Calu3 (cell line): ENCODE data around the gene GCGR. TPM values are rescaled to one million over a fixed set of nuclear protein-coding genes. Genes with fewer than 3 reads are reported as not detected.

Experiments
- BruUV-seq: library from RNA; stranded (reverse); fragments of 400-500 nt; replicated peaks from 2 replicates; lab custom pipeline; 2021; lab: Mats Ljungman, UMichigan
- CTCF ChIA-PET: fragments of 300-600 bp; sonication (Branson Sonifier 250); formaldehyde crosslinking; loops from one replicate; lab custom pipeline; 2022; ENCODE audit warnings: antibody characterized with exemption; lab: Charles Lee
- DNase-seq: peaks from one replicate; pipeline ENCODE4 v3.0.0; 2022
- H3K27ac Mint-ChIP-seq: one replicate; pipeline ENCODE4 v1.8.0; 2022; ENCODE audit warnings: mixed read lengths; ENCODE audit not compliant: unreplicated experiment
- H3K27me3 Mint-ChIP-seq: one replicate; pipeline ENCODE4 v1.8.0; 2022; ENCODE audit warnings: mixed read lengths; ENCODE audit not compliant: unreplicated experiment
- H3K36me3 Mint-ChIP-seq: one replicate; pipeline ENCODE4 v1.8.0; 2022; ENCODE audit warnings: mild to moderate bottlenecking, moderate library complexity, mixed read lengths; ENCODE audit not compliant: insufficient read depth, unreplicated experiment
- H3K4me1 Mint-ChIP-seq: one replicate; pipeline ENCODE4 v1.8.0; 2022; ENCODE audit warnings: mild to moderate bottlenecking, low read depth, mixed read lengths; ENCODE audit not compliant: unreplicated experiment
- H3K4me3 Mint-ChIP-seq: one replicate; pipeline ENCODE4 v1.8.0; 2022; ENCODE audit warnings: mild to moderate bottlenecking, low read depth, moderate library complexity, mixed read lengths; ENCODE audit not compliant: unreplicated experiment
- H3K9me3 Mint-ChIP-seq: one replicate; pipeline ENCODE4 v1.8.0; 2022; ENCODE audit warnings: low read depth, mixed read lengths; ENCODE audit not compliant: unreplicated experiment
- intact Hi-C: fragments of 100-400 bp; cut with micrococcal nuclease; formaldehyde crosslinking; loops from one replicate; pipeline ENCODE4 v1.10.0; 2022; ENCODE audit not compliant: unreplicated experiment
- total RNA-seq: library from RNA; stranded (reverse); gene quantifications from 2 replicates; pipeline ENCODE4 v1.2.3, GENCODE V29; 2022
- TF ChIP-seq, protein P1 (sequence below): fragments of 200-600 bp; IDR thresholded peaks from one replicate; pipeline ENCODE4 v1.8.0; 2022; ENCODE audit warnings: antibody characterized with exemption; ENCODE audit not compliant: unreplicated experiment

GCGR gene
- total RNA-seq, 1 experiment from 2014 or later, result 0.78 TPM

- H3K9me3 Mint-ChIP-seq, result no peaks in the 10 kb centered on the region
- peak; percentile 98 for DNase-seq
- CTCF ChIA-PET, result interaction anchor here (0.8 to 1.3 kb wide), 2 partner anchors 18 to 95 kb away, joined by 3 to 4 read pairs; no protein-coding TSS in a partner anchor
- peak within 1 kb of the TSS; percentile 79 for H3K4me3 Mint-ChIP-seq
- peak within 1 kb of the TSS; percentile 79 for H3K27ac Mint-ChIP-seq
- peaks cover 43% of the 10 kb centered on the region for H3K36me3 Mint-ChIP-seq
- TF ChIP-seq, protein P1, sequence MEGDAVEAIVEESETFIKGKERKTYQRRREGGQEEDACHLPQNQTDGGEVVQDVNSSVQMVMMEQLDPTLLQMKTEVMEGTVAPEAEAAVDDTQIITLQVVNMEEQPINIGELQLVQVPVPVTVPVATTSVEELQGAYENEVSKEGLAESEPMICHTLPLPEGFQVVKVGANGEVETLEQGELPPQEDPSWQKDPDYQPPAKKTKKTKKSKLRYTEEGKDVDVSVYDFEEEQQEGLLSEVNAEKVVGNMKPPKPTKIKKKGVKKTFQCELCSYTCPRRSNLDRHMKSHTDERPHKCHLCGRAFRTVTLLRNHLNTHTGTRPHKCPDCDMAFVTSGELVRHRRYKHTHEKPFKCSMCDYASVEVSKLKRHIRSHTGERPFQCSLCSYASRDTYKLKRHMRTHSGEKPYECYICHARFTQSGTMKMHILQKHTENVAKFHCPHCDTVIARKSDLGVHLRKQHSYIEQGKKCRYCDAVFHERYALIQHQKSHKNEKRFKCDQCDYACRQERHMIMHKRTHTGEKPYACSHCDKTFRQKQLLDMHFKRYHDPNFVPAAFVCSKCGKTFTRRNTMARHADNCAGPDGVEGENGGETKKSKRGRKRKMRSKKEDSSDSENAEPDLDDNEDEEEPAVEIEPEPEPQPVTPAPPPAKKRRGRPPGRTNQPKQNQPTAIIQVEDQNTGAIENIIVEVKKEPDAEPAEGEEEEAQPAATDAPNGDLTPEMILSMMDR, result no peak
- TSS peak; percentile 78 for BruUV-seq
- H3K27me3 Mint-ChIP-seq, result no peaks in the 10 kb centered on the region
- intact Hi-C loops, result no loop called here
- peaks cover 15% of the 10 kb centered on the region for H3K4me1 Mint-ChIP-seq
Observed at GRCh38 chr17:81833160-81833920, 29.4 kb downstream of the GCGR start, which contains the start of gene MCRIP1. MCRIP1 (minus strand) TSS chr17:81833291; CDS start chr17:81824506, 8,785 bp downstream.

DNA sequence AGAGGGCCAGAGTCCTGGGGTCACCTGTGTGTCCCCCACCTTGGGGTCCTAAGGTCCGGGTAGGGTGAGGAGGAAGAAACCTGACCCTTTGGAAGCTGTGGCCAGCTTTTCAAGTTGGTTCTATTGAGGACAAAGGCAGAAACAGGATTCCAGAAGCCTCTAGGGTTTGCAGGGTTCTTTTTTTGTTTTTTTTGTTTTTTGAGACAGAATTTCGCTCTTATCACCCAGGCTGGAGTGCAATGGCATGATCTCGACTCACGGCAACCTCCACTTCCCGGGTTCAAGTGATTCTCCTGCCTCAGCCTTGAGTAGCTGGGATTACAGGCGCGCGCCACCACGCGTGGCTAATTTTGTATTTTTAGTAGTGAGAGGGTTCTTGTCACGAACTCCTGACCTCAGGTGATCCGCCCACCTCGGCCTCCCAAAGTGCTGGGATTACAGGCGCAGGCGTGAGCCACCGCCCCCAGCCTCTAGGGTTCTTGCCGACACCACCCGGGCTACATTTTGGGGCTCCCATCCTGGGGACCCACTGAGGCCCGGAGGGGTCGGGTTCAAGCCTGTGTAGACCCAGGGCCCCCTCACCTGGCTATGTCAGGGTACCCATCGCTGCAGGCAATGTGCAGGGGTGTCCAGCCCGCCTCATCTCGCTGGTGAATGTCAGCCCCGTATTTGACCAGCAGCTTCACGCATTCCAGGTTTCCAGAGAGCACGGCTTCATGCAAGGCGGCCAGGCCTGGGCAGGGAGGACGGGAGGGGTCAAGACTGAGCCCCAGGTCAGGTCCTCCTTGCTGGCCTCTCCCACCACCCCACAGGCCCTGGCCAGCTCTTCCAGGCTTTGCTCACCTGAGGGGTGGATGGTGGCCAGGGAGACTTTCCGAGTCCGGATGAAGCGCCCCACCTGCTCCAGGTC is 30.2 kb downstream of the GCGR start:
- Mint-ChIP-seq H3K9me3 (no peaks in the 10 kb centered on the region), H3K36me3 (peaks cover 47% of the 10 kb centered on the region), H3K4me3 (peak overlapping the region; percentile 79), H3K4me1 (peaks cover 10% of the 10 kb centered on the region), H3K27ac (peak overlapping the region; percentile 58), H3K27me3 (no peaks in the 10 kb centered on the region)
- DNase-seq, result no peak
- BruUV-seq, result no TSS peak
- CTCF ChIA-PET, result interaction anchor here (1.3 kb wide), 1 partner anchor 19 kb away, joined by 3 read pairs; no protein-coding TSS in a partner anchor
- TF ChIP-seq, protein P1, result no peak
- intact Hi-C loops, result no loop called here

DNA sequence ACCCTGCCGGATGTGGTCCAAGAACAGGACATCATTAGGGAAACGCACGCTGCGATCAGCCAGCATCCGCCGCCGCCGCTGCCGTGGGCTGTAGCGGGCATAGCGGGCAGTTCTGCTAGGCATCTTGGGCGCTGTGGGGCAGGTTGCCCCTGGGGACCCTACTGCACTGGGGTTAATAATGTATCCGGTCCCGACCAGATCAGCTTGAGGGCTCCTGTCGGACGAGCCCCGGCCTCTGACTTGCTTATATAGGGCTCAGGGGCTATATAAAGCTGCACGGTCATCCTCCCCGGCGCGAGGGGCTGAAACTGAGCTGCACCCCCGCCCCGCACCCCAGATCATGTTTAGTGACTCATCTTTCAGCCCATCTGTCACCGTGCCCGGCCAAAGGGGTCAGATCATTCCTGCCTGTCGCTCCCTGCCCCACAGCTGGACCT is 30.9 kb downstream of the GCGR start, which contains the start of gene PPP1R27:
TSS of gene PPP1R27 (minus strand) at position 220 of the 437 bp plus-strand sequence. CDS start at position 123, 97 bp downstream.
- TF ChIP-seq, protein P1, result no peak
- CTCF ChIA-PET, result no interaction called here
- peaks cover 10% of the 10 kb centered on the region for H3K4me1 Mint-ChIP-seq
- BruUV-seq, result no TSS peak
- DNase-seq, result no peak
- no peaks in the 10 kb centered on the region for H3K27me3 Mint-ChIP-seq
- peak within 1 kb of the TSS; percentile 58 for H3K27ac Mint-ChIP-seq
- H3K36me3 Mint-ChIP-seq, result peaks cover 46% of the 10 kb centered on the region
- H3K4me3 Mint-ChIP-seq, result peak within 1 kb of the TSS; percentile 79
- intact Hi-C loops, result no loop called here
- H3K9me3 Mint-ChIP-seq, result no peaks in the 10 kb centered on the region

- H3K4me3 Mint-ChIP-seq, result no peak overlapping the region
- CTCF ChIA-PET, result no interaction called here
Observed at GRCh38 chr17:81837641-81838040, 33.7 kb downstream of the GCGR start.

More at GRCh38 chr17:81837641-81838040, 33.7 kb downstream of the GCGR start:
- TF ChIP-seq, protein P1, result no peak
- intact Hi-C loops, result no loop called here
- no peaks in the 10 kb centered on the region for H3K27me3 Mint-ChIP-seq
- peaks cover 38% of the 10 kb centered on the region for H3K36me3 Mint-ChIP-seq
- H3K27ac Mint-ChIP-seq, result no peak overlapping the region
- H3K4me1 Mint-ChIP-seq, result peaks cover under 1% of the 10 kb centered on the region
- no peak for DNase-seq
- H3K9me3 Mint-ChIP-seq, result no peaks in the 10 kb centered on the region
- BruUV-seq, result no TSS peak
